Tibial nerve (tissue), 3 donors: ENCODE results near the gene KHNYN.

Experiments
- CTCF ChIP-seq, 5 experiments: fragments of 200-600 bp in 3 of 5; fragments of 450-650 bp in 2 of 5; sonication (generic) in 3 of 5; IDR thresholded peaks; one replicate each; pipeline ENCODE4 v1.5.1; 2016 to 2019; ENCODE audit warnings: antibody characterized with exemption in 5 of 5, mild to moderate bottlenecking in 3 of 5, moderate library complexity in 2 of 5
- POLR2A ChIP-seq, 2 donors: fragments of 450-650 bp; IDR thresholded peaks; one replicate each; pipeline ENCODE4 v1.6.1; 2017; ENCODE audit warnings: antibody characterized with exemption in 2 of 2, mild to moderate bottlenecking in 2 of 2, moderate library complexity in 2 of 2

GRCh38 chr14:24398293-24398652 is 31.5 kb upstream of the KHNYN start:
- no peak for TF ChIP-seq CTCF (IDR thresholded peaks at IDR 0.05)
- TF ChIP-seq POLR2A (IDR thresholded peaks at IDR 0.05), result no peak
